NCI-H2227 (cell line): ENCODE results near the gene GLB1L2.
"Not testable (repeated sequence)": the region's sequence is repeated elsewhere in the genome, so short reads cannot be mapped to it uniquely, and the experiment has no call there.

Experiments
- DNase-seq: peaks from one replicate; lab custom pipeline; 2025; ENCODE audit not compliant: unreplicated experiment; lab: John Stamatoyannopoulos, UW

GLB1L2 gene

GRCh38 chr11:134321373-134321772 is 10.4 kb upstream of the GLB1L2 start:
- DNase-seq = not testable (repeated sequence)

- no peak for DNase-seq
Observed at GRCh38 chr11:134322553-134322952, 9.2 kb upstream of the GLB1L2 start.

DNA sequence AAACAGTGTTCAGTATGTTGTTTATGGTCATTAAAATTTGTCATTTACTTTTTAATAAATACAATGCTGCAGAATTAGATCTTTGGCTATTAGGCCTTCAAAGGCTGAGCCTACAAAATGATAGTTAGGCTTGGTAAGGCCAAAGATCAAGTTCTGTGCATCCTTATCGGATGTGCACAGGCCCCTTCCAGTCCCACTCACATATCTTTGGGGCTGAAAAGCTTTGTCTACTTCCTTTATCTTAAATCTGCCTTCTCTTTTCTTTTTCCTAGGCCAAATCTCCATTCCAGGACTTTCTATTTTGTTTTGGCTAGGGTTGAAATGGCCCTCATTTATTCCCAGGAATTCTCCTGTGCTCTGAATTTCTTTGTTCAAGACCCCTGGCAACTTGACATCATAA is 3.4 kb upstream of the GLB1L2 start:
- DNase-seq = no peak

GRCh38 chr11:134330611-134331353 is 1.0 kb upstream of the GLB1L2 start:
- DNase-seq = peak; percentile 5

- peak; percentile 46 for DNase-seq
Observed at GRCh38 chr11:134332189-134332631, 422 bp downstream of the GLB1L2 start.

GRCh38 chr11:134332782-134333181 is 994 bp downstream of the GLB1L2 start:
- no peak for DNase-seq

DNA sequence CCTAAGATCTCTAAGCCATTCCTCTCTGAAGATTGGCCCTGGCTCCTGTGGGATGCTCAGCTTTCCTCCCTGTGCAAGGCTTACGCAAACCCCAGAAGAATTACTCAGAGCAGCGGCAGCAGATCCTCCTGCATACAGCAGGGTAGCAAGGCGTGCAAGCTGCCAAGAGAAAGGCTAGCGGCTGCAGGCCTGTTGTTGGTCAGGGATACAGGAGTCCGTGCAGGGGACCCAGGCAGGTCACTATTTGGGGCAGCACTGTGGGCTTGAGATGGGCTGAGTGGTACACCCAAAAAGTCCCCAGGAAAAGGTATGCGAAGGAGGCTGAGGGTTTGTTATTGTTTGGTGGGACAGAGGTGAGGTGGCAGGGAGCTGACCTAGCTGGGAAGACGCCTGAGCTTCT is 1.5 kb downstream of the GLB1L2 start:
- no peak for DNase-seq

GRCh38 chr11:134333946-134334345 is 2.2 kb downstream of the GLB1L2 start:
- no peak for DNase-seq

- no peak for DNase-seq
Observed at GRCh38 chr11:134334796-134335571, 3.2 kb downstream of the GLB1L2 start.

DNA sequence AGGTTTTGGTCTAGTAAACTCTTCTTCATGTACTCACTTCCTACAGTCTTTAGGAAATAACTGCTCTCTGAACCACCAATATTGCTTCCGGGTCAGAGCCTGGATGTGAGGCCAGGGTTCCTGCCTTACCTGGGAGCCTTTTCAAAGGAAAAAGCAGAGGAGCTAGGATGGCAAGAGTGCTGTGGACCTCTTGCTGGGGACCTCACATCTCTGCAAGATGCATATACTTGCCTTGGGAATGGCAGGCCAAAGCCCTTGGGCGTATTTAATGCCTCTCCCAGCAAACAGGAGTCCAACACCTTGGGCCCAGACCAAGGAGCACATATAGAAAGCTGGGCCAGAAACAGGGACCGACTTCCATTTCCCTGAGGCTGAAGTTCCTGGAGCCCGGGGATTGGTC is 5.3 kb downstream of the GLB1L2 start:
- no peak for DNase-seq

DNA sequence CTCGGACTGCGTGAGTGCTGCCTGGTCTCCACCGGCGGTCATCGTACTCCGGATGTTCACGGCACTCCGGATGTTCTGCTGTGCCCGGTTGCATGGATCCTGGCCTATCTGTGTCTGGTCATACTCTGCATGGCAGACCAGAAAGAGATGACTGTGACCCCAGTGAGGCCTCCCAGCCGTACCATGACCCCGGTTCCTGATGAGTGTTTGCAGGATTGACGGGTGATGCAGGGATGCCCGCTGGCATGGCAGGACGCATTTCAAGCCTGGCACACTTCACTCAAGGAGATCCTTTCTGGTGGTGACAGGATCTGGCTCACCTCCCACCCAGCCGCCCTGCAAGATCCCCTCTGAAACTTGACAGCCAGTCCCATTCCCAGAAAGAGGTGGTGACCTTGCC is 6.3 kb downstream of the GLB1L2 start:
- no peak for DNase-seq

DNA sequence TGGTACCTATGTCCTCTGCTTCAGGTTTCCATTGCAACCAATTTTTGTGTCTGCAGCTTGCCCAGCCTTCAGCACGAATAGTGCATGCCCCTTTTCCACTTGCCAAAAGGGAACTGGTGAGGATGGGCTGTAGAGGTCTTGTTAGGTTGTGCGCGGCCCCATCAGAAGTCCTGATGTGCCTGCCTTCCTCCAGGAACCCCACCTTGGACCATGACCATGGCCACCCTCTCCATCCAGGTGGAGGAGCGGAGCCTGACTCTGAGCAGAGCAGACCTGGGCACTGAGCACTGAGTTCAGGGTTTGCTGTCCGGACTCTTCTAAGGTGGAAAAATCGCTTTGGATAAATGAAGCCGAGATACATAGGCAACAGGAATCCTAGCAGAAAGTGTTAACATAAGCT is 6.9 kb downstream of the GLB1L2 start:
- no peak for DNase-seq

DNA sequence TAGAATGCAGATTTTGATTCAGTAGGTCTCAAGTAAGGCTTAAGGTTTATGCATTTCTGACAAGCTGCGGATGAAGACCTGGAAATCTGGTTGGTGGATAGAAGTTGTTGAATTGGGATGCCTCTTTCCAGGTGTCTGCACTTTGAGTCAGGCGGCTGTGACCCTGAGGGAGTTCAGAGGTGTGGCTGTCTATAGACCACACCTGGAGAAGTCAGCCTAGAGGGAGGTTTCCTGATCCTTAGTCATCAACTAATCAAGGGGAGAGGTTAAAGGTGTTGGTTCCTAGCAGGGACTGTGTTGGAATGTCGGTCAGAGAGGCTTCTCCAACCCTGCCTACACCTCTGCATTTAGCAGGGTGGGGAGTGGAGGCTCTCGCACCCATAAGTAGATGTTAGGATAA is 8.0 kb downstream of the GLB1L2 start:
- DNase-seq = no peak

DNA sequence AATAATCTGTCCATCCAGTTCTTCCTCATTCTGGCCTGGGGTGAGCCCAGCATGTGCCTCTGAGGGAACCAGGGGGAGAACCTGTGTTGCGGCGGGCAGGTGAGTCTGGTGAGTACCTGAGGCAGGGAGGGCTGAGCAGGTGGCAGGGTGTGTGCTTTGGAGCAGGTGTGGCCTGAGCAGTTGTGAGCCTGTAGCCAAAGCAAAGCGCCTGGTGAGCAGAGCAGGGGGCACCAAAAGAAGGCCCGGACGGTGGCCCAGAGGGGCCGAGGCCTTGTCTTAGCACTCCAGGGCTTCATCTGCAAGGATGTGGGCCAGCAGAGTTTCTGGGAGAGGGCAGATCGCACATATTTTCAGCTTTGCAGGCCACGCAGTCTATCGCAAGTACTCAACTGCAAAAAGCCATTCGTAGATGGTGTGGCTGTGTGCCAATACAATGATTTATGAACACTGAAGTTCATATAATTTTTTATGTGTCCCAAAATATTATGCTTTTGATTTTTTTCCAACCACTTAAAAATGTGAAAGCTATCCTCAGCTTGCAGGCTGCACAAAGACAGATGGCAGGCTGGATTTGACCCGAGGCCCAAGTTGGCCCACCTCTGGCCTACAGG is 8.7 kb downstream of the GLB1L2 start:
- DNase-seq = no peak

DNA sequence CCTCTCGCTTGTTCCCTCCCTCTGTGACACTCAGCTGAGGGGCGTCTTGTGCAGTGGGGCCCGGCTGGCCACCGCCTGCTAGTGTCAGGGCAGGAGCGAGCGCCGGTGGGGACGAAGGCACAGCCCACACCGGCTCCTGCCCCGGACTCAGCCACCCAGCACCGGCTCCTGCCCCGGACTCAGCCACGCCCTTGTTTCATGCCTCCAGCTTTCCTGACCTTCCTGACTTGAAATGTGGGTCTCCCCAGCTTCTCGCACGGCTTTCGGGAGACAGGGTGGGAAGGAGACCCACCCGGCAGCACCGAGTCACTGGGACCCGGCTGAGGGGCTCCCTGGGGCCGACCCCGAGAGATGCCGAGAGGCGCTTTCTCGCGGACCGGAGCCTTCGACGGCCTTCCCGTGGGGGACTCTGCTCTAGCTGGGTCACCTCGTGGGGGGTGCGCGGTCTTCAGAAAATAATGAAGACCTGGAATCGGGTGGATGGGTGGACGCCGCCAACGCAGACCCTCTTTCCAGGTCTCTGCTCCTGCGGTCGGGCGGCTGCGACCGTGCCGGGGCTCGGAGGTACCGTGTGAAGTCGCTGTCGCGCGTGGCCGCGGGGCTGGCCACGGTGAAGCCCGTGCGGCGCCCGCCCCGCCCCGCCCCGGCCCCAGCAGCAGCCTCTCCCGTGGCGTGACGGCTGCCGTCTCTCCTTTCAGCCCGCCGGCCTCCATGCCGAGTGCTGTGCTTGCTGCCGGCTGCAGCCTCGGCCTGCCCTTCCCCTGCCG is 10.2 kb downstream of the GLB1L2 start:
- no peak for DNase-seq

GRCh38 chr11:134342572-134343340 is 11.0 kb downstream of the GLB1L2 start:
- no peak for DNase-seq

- DNase-seq = no peak
Observed at GRCh38 chr11:134343646-134344045, 11.9 kb downstream of the GLB1L2 start.

GRCh38 chr11:134344497-134345236 is 12.9 kb downstream of the GLB1L2 start:
- DNase-seq = not testable (repeated sequence)

DNA sequence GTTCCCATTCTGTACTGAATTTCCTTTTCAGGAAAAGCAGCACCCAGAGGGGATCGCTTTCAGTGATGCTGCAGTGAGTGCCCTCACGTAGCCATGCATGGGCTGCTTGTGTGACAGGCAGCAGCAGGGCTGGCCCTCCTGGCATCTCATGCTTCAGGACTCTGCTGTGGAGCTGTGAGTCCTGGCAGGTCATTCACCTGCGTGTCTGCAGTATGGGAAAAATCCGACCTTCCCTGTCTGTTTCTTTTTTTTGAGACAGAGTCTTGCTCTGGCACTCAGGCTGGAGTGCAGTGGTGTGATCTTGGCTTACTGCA is 13.4 kb downstream of the GLB1L2 start:
- no peak for DNase-seq
